ENCODE measurements around the gene SRPK3. TPM values are rescaled to one million over a fixed set of nuclear protein-coding genes. Genes with fewer than 3 reads are reported as not detected.

SRPK3 gene
- total and polyA plus RNA-seq, 11 donors: 8.8 to 49.7 (median 38.9) TPM

DNA sequence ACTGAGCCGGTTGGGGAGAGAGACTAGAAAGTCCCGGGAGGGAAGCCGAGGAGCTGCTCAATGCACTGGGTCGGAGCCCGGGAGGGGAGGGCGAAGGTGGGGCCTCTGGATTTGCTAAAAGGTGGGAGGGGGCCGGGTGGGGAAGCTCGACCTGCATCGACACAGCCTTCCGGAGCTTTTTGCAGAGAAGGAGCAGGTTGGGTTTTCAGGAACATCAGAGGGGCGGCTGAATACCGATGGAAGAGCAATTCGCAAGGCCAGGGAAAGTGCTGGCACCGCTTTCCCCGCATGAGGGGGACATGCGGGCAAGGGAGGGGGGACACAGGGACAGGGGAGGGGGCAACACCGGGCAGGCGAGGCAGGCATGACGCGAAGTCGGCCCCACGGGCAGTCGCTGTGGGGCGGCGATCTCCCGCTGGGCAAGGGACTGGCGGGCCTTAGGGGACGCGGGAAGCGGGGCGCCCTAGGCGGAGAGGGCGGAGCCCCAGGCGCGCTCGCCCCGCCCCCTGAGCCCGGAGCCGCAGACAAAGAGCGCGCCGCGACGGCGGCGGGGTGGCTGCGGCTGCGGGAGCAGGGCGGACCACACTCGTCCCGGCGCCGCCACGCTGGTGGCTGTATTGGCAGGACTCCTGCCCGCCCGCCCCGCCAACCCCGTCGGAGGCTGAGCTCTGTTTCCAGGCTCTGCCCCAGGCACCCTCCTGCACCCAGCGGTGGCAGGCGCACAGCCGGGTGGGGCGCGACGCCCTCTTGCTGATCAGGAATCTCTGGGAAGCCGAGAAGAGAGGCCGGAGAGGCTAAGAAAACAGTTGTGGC, 37.9 kb downstream of the SRPK3 start:
- intact Hi-C loops (cut with DNase I): no loop called here
- Histone ChIP-seq H3K36me3 (no peaks in the 10 kb centered on the region), H3K4me3 (peak overlapping the region; percentile 18 to 59 (median 50)), H3K9me3 (no peaks in the 10 kb centered on the region), H3K27me3 (peaks cover 0 to 49% (median 0%) of the 10 kb centered on the region in 9 donors), H3K27ac (peak overlapping the region in 4 of 12 donors; percentile 5 to 48 (median 34)), H3K4me1 (peaks cover 0 to 7% (median 0%) of the 10 kb centered on the region in 12 donors)
- 6 to 28% (median 16%) methylated on average over 39 to 67 of the region's 67 CpGs for WGBS, 4 donors
- peak in 3 of 4 donors; percentile 63 to 85 (median 78) for ATAC-seq
- TF ChIP-seq, protein P1, sequence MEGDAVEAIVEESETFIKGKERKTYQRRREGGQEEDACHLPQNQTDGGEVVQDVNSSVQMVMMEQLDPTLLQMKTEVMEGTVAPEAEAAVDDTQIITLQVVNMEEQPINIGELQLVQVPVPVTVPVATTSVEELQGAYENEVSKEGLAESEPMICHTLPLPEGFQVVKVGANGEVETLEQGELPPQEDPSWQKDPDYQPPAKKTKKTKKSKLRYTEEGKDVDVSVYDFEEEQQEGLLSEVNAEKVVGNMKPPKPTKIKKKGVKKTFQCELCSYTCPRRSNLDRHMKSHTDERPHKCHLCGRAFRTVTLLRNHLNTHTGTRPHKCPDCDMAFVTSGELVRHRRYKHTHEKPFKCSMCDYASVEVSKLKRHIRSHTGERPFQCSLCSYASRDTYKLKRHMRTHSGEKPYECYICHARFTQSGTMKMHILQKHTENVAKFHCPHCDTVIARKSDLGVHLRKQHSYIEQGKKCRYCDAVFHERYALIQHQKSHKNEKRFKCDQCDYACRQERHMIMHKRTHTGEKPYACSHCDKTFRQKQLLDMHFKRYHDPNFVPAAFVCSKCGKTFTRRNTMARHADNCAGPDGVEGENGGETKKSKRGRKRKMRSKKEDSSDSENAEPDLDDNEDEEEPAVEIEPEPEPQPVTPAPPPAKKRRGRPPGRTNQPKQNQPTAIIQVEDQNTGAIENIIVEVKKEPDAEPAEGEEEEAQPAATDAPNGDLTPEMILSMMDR (IDR thresholded peaks at IDR 0.05): no peak
- no peak for TF ChIP-seq POLR2A (IDR thresholded peaks at IDR 0.05)
- DNase-seq: peak in 3 of 5 donors; percentile 33 to 73 (median 47)

DNA sequence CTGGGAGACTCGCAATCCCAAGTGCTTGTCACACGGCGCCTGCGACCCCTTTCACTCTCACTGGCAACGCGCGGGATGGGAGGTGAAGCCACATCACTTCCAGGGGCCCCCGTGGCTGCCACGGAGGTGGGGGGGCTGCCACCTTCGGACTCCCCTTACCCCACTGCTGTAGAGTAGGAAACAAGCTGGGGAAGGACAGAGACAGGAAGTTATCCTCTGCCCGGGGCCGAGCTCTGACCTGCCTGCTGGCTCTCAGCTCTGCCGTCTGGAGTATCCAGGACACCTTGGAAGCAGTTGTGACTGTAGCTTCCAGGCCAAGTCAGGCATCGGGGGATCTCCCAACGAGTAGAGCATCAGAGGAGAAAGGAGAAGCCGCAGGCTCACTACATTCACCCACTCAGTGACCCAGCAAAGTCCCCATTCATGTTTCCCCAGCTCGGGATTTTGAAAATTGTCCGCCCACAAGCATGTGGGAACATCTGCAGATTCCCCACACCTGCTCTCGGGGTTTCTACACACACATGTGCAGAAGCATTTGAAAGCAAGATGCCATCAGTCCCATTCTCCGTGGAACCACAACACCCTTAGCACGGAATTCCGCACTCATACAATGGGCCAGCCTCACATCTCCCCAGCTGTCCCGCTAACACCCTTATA, 38.7 kb downstream of the SRPK3 start:
- Histone ChIP-seq H3K4me1 (peaks cover 0 to 7% (median 0%) of the 10 kb centered on the region in 12 donors), H3K4me3 (peak overlapping the region; percentile 18 to 59 (median 50)), H3K36me3 (no peaks in the 10 kb centered on the region), H3K9me3 (no peaks in the 10 kb centered on the region), H3K27me3 (peaks cover 0 to 49% (median 0%) of the 10 kb centered on the region in 9 donors), H3K27ac (peak overlapping the region in 3 of 12 donors; percentile 29 to 48 (median 39))
- no peak for DNase-seq
- intact Hi-C loops (cut with DNase I): no loop called here
- 32 to 51% (median 39%) methylated on average over 20 to 23 of the region's 23 CpGs for WGBS, 4 donors
- no peak for ATAC-seq
- TF ChIP-seq, protein P1 (IDR thresholded peaks at IDR 0.05): no peak
- TF ChIP-seq POLR2A (IDR thresholded peaks at IDR 0.05): no peak

DNA sequence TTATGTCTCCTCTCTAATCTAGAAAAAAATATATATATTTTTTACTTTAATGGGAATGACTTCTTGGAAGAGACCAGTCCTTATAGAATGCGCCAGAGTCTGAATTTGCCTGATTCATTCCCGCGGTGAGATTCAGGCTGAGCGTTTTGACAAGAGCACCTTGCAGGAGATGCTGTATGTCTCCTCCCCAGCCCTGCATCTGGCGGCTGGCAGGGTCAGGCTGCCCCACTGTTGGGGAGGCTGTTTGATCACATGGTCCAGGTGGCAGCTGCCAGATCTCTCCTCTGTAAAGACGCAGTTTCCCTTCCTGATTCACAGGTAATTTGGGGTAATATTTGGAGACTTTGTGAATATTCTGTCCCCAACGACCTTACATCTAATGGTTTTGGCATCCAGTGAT, 39.8 kb downstream of the SRPK3 start:
- no peak overlapping the region for H3K4me3 ChIP-seq
- H3K27me3 ChIP-seq: peaks cover 0 to 57% (median 0%) of the 10 kb centered on the region in 9 donors
- WGBS, 4 donors: 82 to 87% (median 85%) methylated on average over 7 of the region's 7 CpGs
- H3K9me3 ChIP-seq: no peaks in the 10 kb centered on the region
- ATAC-seq (no peak), DNase-seq (no peak)
- H3K27ac ChIP-seq: no peak overlapping the region
- intact Hi-C loops (cut with DNase I): no loop called here
- TF ChIP-seq, protein P1 (IDR thresholded peaks at IDR 0.05): no peak
- TF ChIP-seq POLR2A (IDR thresholded peaks at IDR 0.05): no peak
- no peaks in the 10 kb centered on the region for H3K36me3 ChIP-seq
- peaks cover 0 to 7% (median 0%) of the 10 kb centered on the region in 12 donors for H3K4me1 ChIP-seq

DNA sequence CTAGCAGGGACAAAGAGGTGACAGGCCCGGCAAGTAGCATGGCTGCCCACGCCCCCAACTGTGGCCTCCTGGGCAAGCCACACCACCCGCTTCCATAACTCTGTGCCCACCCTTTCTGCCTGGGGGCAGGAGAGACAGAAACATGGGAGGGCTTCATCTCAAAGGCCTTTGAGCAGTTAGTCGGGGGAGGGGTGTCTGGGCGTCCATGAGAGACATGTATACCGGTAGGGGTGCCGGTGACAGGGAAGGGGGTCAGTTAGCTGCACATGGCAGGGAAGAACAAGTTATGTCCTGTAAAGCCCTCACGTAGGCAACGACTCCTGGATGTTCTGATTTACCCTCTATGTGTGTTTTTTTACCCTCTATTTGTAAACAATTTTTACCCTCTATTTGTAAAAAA, 40.2 kb downstream of the SRPK3 start:
- 91 to 95% (median 94%) methylated on average over 7 to 9 of the region's 9 CpGs for WGBS, 4 donors
- ATAC-seq (no peak), DNase-seq (no peak)
- no peaks in the 10 kb centered on the region for H3K9me3 ChIP-seq
- no peaks in the 10 kb centered on the region for H3K36me3 ChIP-seq
- no peak overlapping the region for H3K27ac ChIP-seq
- H3K27me3 ChIP-seq: peaks cover 0 to 62% (median 0%) of the 10 kb centered on the region in 9 donors
- intact Hi-C loops (cut with DNase I): no loop called here
- H3K4me3 ChIP-seq: no peak overlapping the region
- H3K4me1 ChIP-seq: peaks cover 0 to 7% (median 0%) of the 10 kb centered on the region in 12 donors
- TF ChIP-seq POLR2A (IDR thresholded peaks at IDR 0.05): no peak
- TF ChIP-seq, protein P1 (IDR thresholded peaks at IDR 0.05): no peak
